Activated CD8-positive, alpha-beta memory T cell treated with anti-CD3 and anti-CD28 coated beads, Interleukin-2, amount 50 U/mL, for 24 hours (primary cell): ENCODE measurements around the gene TAS1R2.
"Not testable (repeated sequence)": the region's sequence is repeated elsewhere in the genome, so short reads cannot be mapped to it uniquely, and the experiment has no call there.

ENCODE experiments used
- DNase-seq: peaks from one replicate; pipeline ENCODE4 v3.0.0-alpha.2; 2020; ENCODE audit errors: extremely low read depth

The TAS1R2 gene

GRCh38 chr1:18868801-18869424 is 9.5 kb upstream of the TAS1R2 start:
- DNase-seq: no peak

GRCh38 chr1:18868354-18868753 is 8.9 kb upstream of the TAS1R2 start:
- DNase-seq: no peak

- no peak for DNase-seq
These were observed 7.4 kb upstream of the TAS1R2 start for GRCh38 chr1:18866846-18867245.

GRCh38 chr1:18866314-18866713 is 6.9 kb upstream of the TAS1R2 start:
- no peak for DNase-seq

- DNase-seq: no peak
These were observed 5.7 kb upstream of the TAS1R2 start for GRCh38 chr1:18865176-18865575.

GRCh38 chr1:18861590-18861989 is 2.1 kb upstream of the TAS1R2 start:
- DNase-seq: no peak

- no peak for DNase-seq
These were observed 1.6 kb upstream of the TAS1R2 start for GRCh38 chr1:18861082-18861481.

- DNase-seq: no peak
These were observed 1.3 kb downstream of the TAS1R2 start for GRCh38 chr1:18858070-18858688.

- no peak for DNase-seq
These were observed 3.0 kb downstream of the TAS1R2 start for GRCh38 chr1:18856435-18856834.

- DNase-seq: no peak
These were observed 3.9 kb downstream of the TAS1R2 start for GRCh38 chr1:18855573-18855972.

- DNase-seq: no peak
These were observed 5.0 kb downstream of the TAS1R2 start for GRCh38 chr1:18854331-18855025.

- DNase-seq: no peak
These were observed 7.0 kb downstream of the TAS1R2 start for GRCh38 chr1:18852501-18852900.

GRCh38 chr1:18849261-18849711 is 10.2 kb downstream of the TAS1R2 start:
- no peak for DNase-seq

GRCh38 chr1:18847723-18848122 is 11.7 kb downstream of the TAS1R2 start:
- DNase-seq: not testable (repeated sequence)

- DNase-seq: no peak
These were observed 19.3 kb downstream of the TAS1R2 start for GRCh38 chr1:18840145-18840544.

GRCh38 chr1:18836654-18837053 is 22.8 kb downstream of the TAS1R2 start:
- no peak for DNase-seq

- not testable (repeated sequence) for DNase-seq
These were observed 27.1 kb downstream of the TAS1R2 start for GRCh38 chr1:18832319-18832718.

GRCh38 chr1:18831656-18832055 is 27.8 kb downstream of the TAS1R2 start:
- no peak for DNase-seq

GRCh38 chr1:18830596-18830995 is 28.9 kb downstream of the TAS1R2 start:
- DNase-seq: no peak

- DNase-seq: no peak
These were observed 29.8 kb downstream of the TAS1R2 start for GRCh38 chr1:18829671-18830070.

GRCh38 chr1:18828224-18828623 is 31.2 kb downstream of the TAS1R2 start:
- DNase-seq: no peak

GRCh38 chr1:18823438-18823837 is 36.0 kb downstream of the TAS1R2 start:
- DNase-seq: no peak
